ENCODE measurements around the gene CDK6. TPM values are rescaled to one million over a fixed set of nuclear protein-coding genes. Genes with fewer than 3 reads are reported as not detected.

CDK6 gene
- total RNA-seq, 1 experiment from 2014 or later, result 41.4 TPM

DNA sequence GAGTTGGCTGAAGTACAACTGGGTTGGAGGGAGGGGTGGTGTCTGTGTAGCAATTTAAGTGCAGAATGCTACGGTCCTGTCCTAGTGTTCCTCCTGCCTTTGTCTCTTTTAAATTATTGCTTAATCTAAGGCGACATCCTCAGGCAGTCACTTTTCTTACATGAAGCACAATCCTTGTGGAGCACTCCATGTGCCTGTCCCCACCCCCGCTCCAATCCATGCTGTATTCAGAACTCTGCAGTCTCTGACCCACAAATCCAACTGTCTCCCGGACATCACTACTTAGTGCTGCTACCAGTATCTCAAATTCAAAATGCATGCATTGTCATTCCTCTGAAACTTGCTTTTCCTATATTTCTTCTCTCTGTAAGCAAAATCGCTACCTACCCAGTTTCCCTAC lies 154.7 kb downstream of the CDK6 start:
- BruUV-seq (replicated peaks), result no TSS peak
- POLR2A ChIA-PET, result no interaction called here
- RAD21 ChIA-PET (ENCODE audit: low non-redundant PET in 1 of 2, low total read pairs in 2 of 2, uncharacterized antibody in 2 of 2, unreplicated experiment in 2 of 2), result no interaction called here

More for the DNA sequence above, 154.7 kb downstream of the CDK6 start:
- Histone ChIP-seq H3K9me3 (ENCODE audit: control insufficient read depth in 1 of 2, insufficient read depth in 1 of 2, low read depth in 1 of 2, low read length in 2 of 2) (no peaks in the 10 kb centered on the region), H3K36me3 (ENCODE audit: control insufficient read depth in 1 of 2, insufficient read depth in 2 of 2, low read length in 2 of 2) (no peaks in the 10 kb centered on the region), H3K79me2 (ENCODE audit: insufficient read depth, low read length) (no peaks in the 10 kb centered on the region), H2AFZ (ENCODE audit: low read depth, low read length, poor library complexity, severe bottlenecking) (no peak overlapping the region), H3K9ac (ENCODE audit: low read length) (no peak overlapping the region), H3K27me3 (ENCODE audit: insufficient read depth, low read length) (no peaks in the 10 kb centered on the region), H3K4me1 (ENCODE audit: control insufficient read depth in 1 of 2, insufficient read depth in 2 of 2, low read length in 2 of 2) (no peaks in the 10 kb centered on the region), H3K4me3 (replicated peaks in 1 of 2; ENCODE audit: low read depth in 1 of 2, low read length in 2 of 2) (no peak overlapping the region), H3K9me2 (ENCODE audit: insufficient read depth) (no peaks in the 10 kb centered on the region), H3K27ac (ENCODE audit: low read depth, low read length) (no peak overlapping the region), H3K4me2 (ENCODE audit: low read length) (no peak overlapping the region), H4K20me1 (ENCODE audit: insufficient read depth) (no peaks in the 10 kb centered on the region)
- no peak for DNase-seq (ENCODE audit: low read depth, low spot score)
- TF ChIP-seq ZFX (IDR thresholded peaks at IDR 0.05) (no peak), FOSL1 (IDR thresholded peaks at IDR 0.05; ENCODE audit: low read depth) (no peak), REST (IDR thresholded peaks at IDR 0.05; ENCODE audit: low read depth) (no peak), EZH2phosphoT487 (IDR thresholded peaks at IDR 0.05; ENCODE audit: borderline replicate concordance) (no peak), EGR1 (IDR thresholded peaks at IDR 0.05; ENCODE audit: low read depth) (no peak), SP1 (IDR thresholded peaks at IDR 0.05; ENCODE audit: low read depth) (no peak), ATF3 (IDR thresholded peaks at IDR 0.05) (no peak), CTCF (IDR thresholded peaks at IDR 0.05 in 2 of 3, conservative IDR thresholded peaks at IDR 0.05 in 1 of 3; ENCODE audit: borderline replicate concordance in 1 of 3, insufficient read depth in 1 of 3, low read depth in 2 of 3, low read length in 2 of 3) (no peak), RAD21 (IDR thresholded peaks at IDR 0.05; ENCODE audit: low read depth) (no peak), ZNF274 (IDR thresholded peaks at IDR 0.05; ENCODE audit: low read depth, low read length) (no peak), POLR2AphosphoS5 (IDR thresholded peaks at IDR 0.05; ENCODE audit: low read depth, low read length) (no peak), SIN3A (IDR thresholded peaks at IDR 0.05; ENCODE audit: low read depth) (no peak), EZH2 (IDR thresholded peaks at IDR 0.05) (no peak), JUND (IDR thresholded peaks at IDR 0.05) (no peak)
- TF ChIP-seq, protein P1, sequence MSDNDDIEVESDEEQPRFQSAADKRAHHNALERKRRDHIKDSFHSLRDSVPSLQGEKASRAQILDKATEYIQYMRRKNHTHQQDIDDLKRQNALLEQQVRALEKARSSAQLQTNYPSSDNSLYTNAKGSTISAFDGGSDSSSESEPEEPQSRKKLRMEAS (IDR thresholded peaks at IDR 0.05), result no peak
- CTCF ChIA-PET, result no interaction called here
- intact Hi-C loops (cut with micrococcal nuclease), result no loop called here
- no peak for ATAC-seq

Data from HCT116 (cell line).